Hepatocyte (in vitro differentiated cells): Measurements from ENCODE around the gene ANO3.

ENCODE experiments used
- CTCF ChIP-seq: fragments of 200-600 bp; sonication (generic); IDR thresholded peaks from 2 replicates; pipeline ENCODE4 v1.5.1; 2016; ENCODE audit warnings: antibody characterized with exemption, mild to moderate bottlenecking; ENCODE audit not compliant: poor library complexity
- EZH2 ChIP-seq: fragments of 200-600 bp; sonication (generic); IDR thresholded peaks from 2 replicates; pipeline ENCODE4 v1.6.1; 2016; ENCODE audit warnings: antibody characterized with exemption, mild to moderate bottlenecking, borderline replicate concordance

GRCh38 chr11:26583550-26583949 is 251.6 kb downstream of the ANO3 start:
- TF ChIP-seq CTCF (no peak), EZH2 (no peak)
